GM18517 (cell line): ENCODE data around the gene KCNIP3.
"Not testable (repeated sequence)": the region's sequence is repeated elsewhere in the genome, so short reads cannot be mapped to it uniquely, and the experiment has no call there.

Source experiments
- ATAC-seq: cut with Tn5 transposase; IDR thresholded peaks from one replicate; pipeline ENCODE4 v1.9.1; 2021; ENCODE audit warnings: mild to moderate bottlenecking, moderate library complexity; ENCODE audit not compliant: unreplicated experiment

KCNIP3 gene

DNA sequence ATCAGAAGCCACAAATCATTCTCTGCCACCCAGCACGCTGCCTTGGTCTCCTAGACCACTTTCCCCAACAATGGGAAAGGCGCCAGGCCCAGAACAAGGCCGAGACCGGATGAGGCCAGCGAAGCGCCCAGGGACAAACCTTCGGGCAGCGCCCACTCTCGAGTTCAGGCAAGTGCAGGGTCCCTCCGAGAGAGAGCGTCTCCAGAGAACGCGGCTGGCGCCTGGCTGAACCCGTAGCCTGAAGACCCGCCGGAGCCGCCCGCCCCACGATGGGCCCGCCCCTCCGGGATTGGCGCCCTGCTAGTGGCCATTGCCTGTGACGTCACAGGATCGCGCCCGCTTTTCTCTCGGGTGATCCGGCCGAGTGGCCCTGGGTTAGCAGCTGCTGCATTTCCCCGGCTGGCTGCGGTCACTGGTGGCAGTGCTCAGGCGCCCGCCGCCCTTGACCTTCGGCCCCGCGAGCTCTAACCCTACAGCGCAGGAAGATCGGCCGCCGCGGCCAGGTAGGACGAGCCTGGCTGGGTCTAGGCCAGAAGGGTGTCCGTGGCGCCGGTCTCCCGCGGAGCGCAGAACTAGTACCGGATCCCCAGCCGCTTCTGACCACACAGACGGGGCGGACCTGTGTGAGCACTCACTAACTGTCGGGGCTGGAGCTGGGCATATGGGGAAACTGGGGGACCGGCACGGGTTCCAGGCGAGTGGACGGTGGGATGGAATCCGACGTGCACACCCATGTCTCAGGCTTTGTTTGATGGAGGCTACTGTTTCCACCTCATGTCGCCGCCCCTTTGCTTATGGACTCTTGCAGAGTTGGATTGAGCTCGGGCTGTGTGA lies 105.4 kb downstream of the KCNIP3 start, which contains the start of gene FAHD2A:
FAHD2A (plus strand) TSS at position 339 of the 834 bp plus-strand sequence. CDS start 2,851 bp downstream, outside the sequence.
- peak; percentile 86 for ATAC-seq

GRCh38 chr2:95403204-95403721 lies 106.1 kb downstream of the KCNIP3 start:
- peak; percentile 40 for ATAC-seq

- ATAC-seq = not testable (repeated sequence)
Measured at GRCh38 chr2:95403824-95404223, 106.7 kb downstream of the KCNIP3 start.

- ATAC-seq = not testable (repeated sequence)
Measured at GRCh38 chr2:95404676-95405075, 107.5 kb downstream of the KCNIP3 start.

- not testable (repeated sequence) for ATAC-seq
Measured at GRCh38 chr2:95411239-95411638, 114.1 kb downstream of the KCNIP3 start.

DNA sequence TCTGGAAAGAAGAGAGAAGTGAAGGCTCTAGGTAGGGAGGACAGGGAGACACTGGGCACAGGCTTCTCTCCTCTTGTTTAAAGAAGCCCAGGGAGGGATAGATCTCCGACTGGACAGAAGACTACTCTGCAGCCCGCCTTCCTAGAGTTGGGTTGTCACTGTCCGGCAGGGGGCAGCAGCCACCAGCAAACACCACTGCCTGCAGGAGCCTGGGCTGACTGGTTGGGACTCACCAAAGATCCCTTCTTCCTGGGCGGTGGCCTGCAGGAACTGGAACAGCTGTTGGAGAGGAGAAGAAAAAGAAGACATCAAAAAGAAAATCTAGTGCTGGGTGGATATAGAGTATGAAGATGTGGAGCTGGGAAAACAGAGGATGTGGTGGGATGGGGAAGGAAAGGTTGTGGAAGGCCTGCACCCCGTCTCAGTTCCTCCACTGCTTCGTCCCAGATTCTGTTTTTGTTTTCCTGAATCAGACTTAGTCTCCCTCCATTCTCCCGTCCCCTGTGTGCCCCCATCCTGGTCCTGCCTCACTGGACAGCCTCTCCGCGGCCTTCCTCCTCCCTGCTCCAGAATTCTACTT lies 117.0 kb downstream of the KCNIP3 start:
- ATAC-seq = not testable (repeated sequence)

DNA sequence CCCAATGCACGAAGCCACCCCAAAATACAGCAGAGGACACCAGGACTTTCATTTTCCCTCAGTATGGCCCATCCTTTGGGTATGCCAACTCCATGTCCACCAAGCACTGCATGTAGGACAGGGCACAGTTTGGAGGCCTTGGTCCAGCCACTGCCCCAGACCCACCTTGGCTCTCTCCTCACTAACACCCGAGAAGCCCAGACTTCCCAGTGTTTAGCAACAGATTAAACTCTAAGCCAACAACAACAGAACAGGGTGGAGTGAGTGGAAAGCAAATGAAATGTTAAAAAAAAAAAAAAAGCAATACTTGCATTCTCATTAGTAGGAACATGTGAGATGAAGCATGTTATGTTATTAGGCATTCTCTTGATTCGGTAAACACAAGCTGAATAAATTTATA lies 118.0 kb downstream of the KCNIP3 start:
- ATAC-seq = not testable (repeated sequence)

DNA sequence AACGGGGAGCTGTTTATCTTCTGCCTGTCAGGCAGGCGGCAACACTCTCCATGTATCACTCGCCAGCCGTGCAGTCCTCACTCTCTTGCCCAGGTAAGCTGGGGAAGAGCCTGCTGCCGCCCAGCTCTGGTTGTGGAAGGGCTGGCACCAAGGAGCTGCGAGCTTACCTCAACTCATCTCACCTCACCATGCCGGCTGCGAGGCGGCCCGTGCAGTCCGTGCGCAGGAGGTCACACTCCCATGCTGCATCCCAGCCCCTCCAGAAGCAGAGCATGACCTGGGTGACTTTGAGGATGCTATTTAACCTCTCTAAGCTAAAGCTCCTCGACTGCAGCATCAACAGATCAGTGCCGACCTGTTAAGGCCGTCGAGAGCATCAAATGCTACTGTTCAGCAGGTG lies 118.4 kb downstream of the KCNIP3 start:
- not testable (repeated sequence) for ATAC-seq

DNA sequence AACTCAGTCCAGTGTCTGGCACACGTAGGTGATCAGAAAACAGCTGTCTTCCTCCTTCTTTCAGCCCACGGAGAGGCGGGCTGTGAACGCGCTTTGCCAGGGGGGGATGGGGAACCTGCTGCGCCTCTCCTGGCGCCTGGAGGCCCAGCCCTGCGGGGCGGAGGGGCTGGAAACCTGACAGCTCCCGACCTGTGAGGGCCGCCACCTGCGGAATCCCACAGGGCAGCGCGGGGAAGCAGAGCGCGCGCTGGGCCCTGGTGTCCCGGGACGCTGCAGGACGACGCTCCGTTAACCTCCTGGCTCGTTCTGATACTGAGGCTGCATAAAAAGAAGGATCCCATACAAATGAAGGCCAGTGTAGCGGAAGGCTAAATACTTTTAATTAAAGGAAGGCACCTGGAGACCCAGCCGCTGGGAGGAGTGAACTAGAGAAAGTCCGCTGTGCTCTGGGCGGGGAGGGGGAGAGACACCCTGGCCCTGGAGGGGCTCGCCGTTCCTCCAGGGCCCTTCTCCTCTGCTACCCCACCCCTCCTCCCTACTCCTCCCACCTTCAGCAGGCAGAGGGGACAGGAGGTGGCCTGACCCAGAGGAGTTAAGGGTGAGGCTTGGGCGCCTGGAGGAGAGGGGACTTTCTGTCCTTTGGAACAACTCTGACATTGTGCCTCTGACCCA lies 130.2 kb downstream of the KCNIP3 start:
- not testable (repeated sequence) for ATAC-seq

GRCh38 chr2:95429748-95430467 lies 132.8 kb downstream of the KCNIP3 start:
- not testable (repeated sequence) for ATAC-seq

- ATAC-seq = not testable (repeated sequence)
Measured at GRCh38 chr2:95433373-95433772, 136.2 kb downstream of the KCNIP3 start.

- not testable (repeated sequence) for ATAC-seq
Measured at GRCh38 chr2:95433973-95434372, 136.8 kb downstream of the KCNIP3 start.

DNA sequence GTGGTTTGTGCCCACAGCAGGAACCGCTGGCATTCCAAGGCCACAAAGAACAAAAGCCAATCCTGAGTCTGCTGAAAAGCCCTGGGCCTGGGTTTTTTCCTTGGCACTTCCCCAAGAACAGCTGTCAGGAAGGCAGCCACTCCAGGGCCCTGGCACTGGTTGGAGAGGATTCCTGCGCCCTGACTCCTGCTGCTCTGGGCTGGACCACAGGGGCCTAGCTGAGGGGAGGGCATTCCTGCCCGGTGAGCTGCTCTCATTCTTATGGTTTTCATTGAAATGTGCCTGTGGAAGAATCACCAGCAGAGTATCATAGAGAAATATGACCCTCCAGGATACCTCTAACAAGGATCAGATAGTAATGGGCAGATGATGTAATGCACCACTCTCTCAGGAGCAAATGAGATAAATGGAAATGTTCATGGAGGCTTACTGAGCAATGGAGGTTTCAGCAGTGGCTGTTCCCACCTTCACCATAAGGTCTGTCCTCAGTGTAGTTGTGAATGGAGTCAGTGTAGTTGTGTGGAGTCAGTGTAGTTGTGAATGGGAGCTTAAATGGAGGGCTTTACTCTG lies 137.4 kb downstream of the KCNIP3 start:
- ATAC-seq = not testable (repeated sequence)

- not testable (repeated sequence) for ATAC-seq
Measured at GRCh38 chr2:95435162-95435871, 138.2 kb downstream of the KCNIP3 start.
